K562 (cell line): Measurements from ENCODE around the gene FMN1.

Experiments used
- CTCF ChIP-seq, 3 experiments: IDR thresholded peaks in 2 of 3; conservative IDR thresholded peaks in 1 of 3; 2 replicates each; pipeline ENCODE4 v1.5.1; 2011 to 2012; ENCODE audit warnings: low read length in 3 of 3, mild to moderate bottlenecking in 3 of 3, control low read depth in 2 of 3, improper control_type of control experiment in 1 of 3, inconsistent platforms in 1 of 3, low read depth in 1 of 3, mixed read lengths in 1 of 3, moderate library complexity in 1 of 3; ENCODE audit not compliant: insufficient read depth in 2 of 3
- MAFF ChIP-seq: IDR thresholded peaks from 2 replicates; pipeline ENCODE4 v1.6.1; 2012; ENCODE audit warnings: low read length, improper control_type of control experiment
- POLR2A ChIP-seq: fragments of 450-650 bp; conservative IDR thresholded peaks from 2 replicates; pipeline ENCODE4 v1.6.1; 2016
- SMARCA5 ChIP-seq: fragments of 450-650 bp; IDR thresholded peaks from 2 replicates; pipeline ENCODE4 v1.6.1; 2016

DNA sequence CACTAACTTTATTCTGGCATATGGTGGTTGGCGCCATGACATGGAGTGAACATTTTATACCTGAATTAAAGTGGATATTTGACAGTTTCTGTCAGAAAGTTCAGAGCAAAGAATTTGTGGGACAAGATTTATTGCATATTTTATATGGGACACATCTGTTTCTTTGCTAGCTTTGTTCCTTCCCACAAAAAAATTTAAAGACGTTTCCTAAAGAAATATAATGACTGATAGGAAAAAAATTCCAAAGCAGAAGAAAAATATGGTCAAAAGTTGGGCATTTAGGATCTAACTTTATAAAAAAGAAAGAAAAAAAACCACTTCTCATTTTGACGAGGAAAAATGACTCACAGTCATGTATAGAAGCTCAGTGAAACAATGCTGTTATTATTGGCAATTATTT, 375.1 kb downstream of the FMN1 start:
- TF ChIP-seq SMARCA5 (no peak), CTCF (IDR thresholded peaks at IDR 0.05 in 2 of 3, conservative IDR thresholded peaks at IDR 0.05 in 1 of 3; ENCODE audit: insufficient read depth in 2 of 3, low read depth in 1 of 3, low read length in 3 of 3) (no peak), POLR2A (no peak), MAFF (no peak)
